Endothelial cell of umbilical vein (primary cell): Measurements from ENCODE around the gene OSER1. TPM values are rescaled to one million over a fixed set of nuclear protein-coding genes. Genes with fewer than 3 reads are reported as not detected.

Experiments
- BruUV-seq: library from RNA; stranded (reverse); fragments of 400-500 nt; replicated peaks from 2 replicates; lab custom pipeline; 2021; lab: Mats Ljungman, UMichigan
- CTCF ChIA-PET: fragments of 300-600, 350-600 bp; sonication (Branson Sonifier 250); formaldehyde crosslinking; loops from one replicate; lab custom pipeline; 2021; ENCODE audit warnings: antibody characterized with exemption, inconsistent platforms; lab: Charles Lee
- POLR2A ChIA-PET: fragments of 300-600, 350-600 bp; sonication (Branson Sonifier 250); formaldehyde crosslinking; loops from one replicate; lab custom pipeline; 2021; ENCODE audit warnings: antibody characterized with exemption, inconsistent platforms; lab: Charles Lee
- DNase-seq: peaks from one replicate; pipeline ENCODE4 v3.0.0-alpha.2; 2011; ENCODE audit warnings: low read depth, low spot score
- FAIRE-seq: peaks from 2 replicates; lab custom pipeline; 2011; peaks lifted over from hg19 to GRCh38; lab: Jason Lieb, UNC
- H2AFZ ChIP-seq: 2 replicates; pipeline ENCODE4 v1.6.0; 2012; ENCODE audit warnings: low read depth, low read length, control low read depth, inconsistent platforms
- H3K27ac ChIP-seq: 2 replicates; pipeline ENCODE4 v1.5.1; 2011; ENCODE audit warnings: low read depth, mild to moderate bottlenecking, control low read depth, low read length, moderate library complexity; ENCODE audit not compliant: insufficient read depth
- H3K27me3 ChIP-seq, 2 experiments: 2 replicates each; pipeline versions ENCODE4 v1.6.0 to v1.6.1; 2011; ENCODE audit warnings: low read length in 2 of 2, mixed read lengths in 1 of 2; ENCODE audit not compliant: control insufficient read depth in 2 of 2, insufficient read depth in 2 of 2
- H3K36me3 ChIP-seq, 2 experiments: 2 replicates in 1 of 2; 3 replicates in 1 of 2; pipeline ENCODE4 v1.5.1; 2011; ENCODE audit warnings: low read length in 2 of 2, mild to moderate bottlenecking in 1 of 2, moderate library complexity in 1 of 2; ENCODE audit not compliant: control insufficient read depth in 2 of 2, insufficient read depth in 2 of 2; ENCODE audit errors: extremely low read depth in 1 of 2
- H3K4me1 ChIP-seq: 3 replicates; pipeline ENCODE4 v1.5.1; 2011; ENCODE audit warnings: mild to moderate bottlenecking, low read length; ENCODE audit not compliant: control insufficient read depth, insufficient read depth; ENCODE audit errors: extremely low read depth
- H3K4me2 ChIP-seq: 2 replicates; pipeline ENCODE4 v1.6.1; 2011; ENCODE audit warnings: low read length, control low read depth, mixed read lengths; ENCODE audit not compliant: insufficient read depth
- H3K4me3 ChIP-seq, 3 experiments: fragments of 200-600 bp in 1 of 3; sonication (generic), shearing (Covaris generic) in 1 of 3; replicated peaks in 1 of 3; 2 replicates each; pipeline ENCODE4 v1.5.1; 2011 to 2016; ENCODE audit warnings: control low read depth in 3 of 3, low read length in 3 of 3, mild to moderate bottlenecking in 2 of 3, inconsistent platforms in 1 of 3, low read depth in 1 of 3, moderate library complexity in 1 of 3; ENCODE audit not compliant: insufficient read depth in 1 of 3
- H3K79me2 ChIP-seq: 2 replicates; pipeline ENCODE4 v1.6.0; 2012; ENCODE audit warnings: low read length, inconsistent platforms; ENCODE audit not compliant: control insufficient read depth, insufficient read depth
- H3K9ac ChIP-seq: replicated peaks from 2 replicates; pipeline ENCODE3; 2011; ENCODE audit warnings: low read length, control low read depth; ENCODE audit not compliant: insufficient read depth; ENCODE audit errors: extremely low read depth
- H3K9me1 ChIP-seq: replicated peaks from 3 replicates; pipeline ENCODE4 v1.6.0; 2011; ENCODE audit warnings: mild to moderate bottlenecking, low read length; ENCODE audit not compliant: control insufficient read depth, insufficient read depth; ENCODE audit errors: extremely low read depth
- H3K9me3 ChIP-seq: replicated peaks from 2 replicates; pipeline ENCODE4 v1.5.1; 2012; ENCODE audit warnings: low read length, inconsistent platforms; ENCODE audit not compliant: control insufficient read depth, insufficient read depth
- H4K20me1 ChIP-seq: replicated peaks from 2 replicates; pipeline ENCODE3; 2011; ENCODE audit warnings: mild to moderate bottlenecking, low read length; ENCODE audit not compliant: control insufficient read depth, insufficient read depth; ENCODE audit errors: extremely low read depth
- CTCF ChIP-seq, 2 donors: IDR thresholded peaks; 1 replicate in 1 of 2; 2 replicates in 1 of 2; pipeline ENCODE4 v1.5.1; 2011; ENCODE audit warnings: low read length in 2 of 2, mild to moderate bottlenecking in 2 of 2, moderate library complexity in 2 of 2, control low read depth in 1 of 2, inconsistent platforms in 1 of 2, low read depth in 1 of 2; ENCODE audit not compliant: insufficient read depth in 1 of 2; ENCODE audit errors: extremely low read depth in 1 of 2
- EZH2 ChIP-seq: IDR thresholded peaks from 2 replicates; pipeline ENCODE4 v1.6.1; 2012; ENCODE audit warnings: borderline replicate concordance, low read depth, mild to moderate bottlenecking, moderate library complexity, low read length, inconsistent platforms; ENCODE audit not compliant: severe bottlenecking
- FOS ChIP-seq: IDR thresholded peaks from 2 replicates; pipeline ENCODE4 v1.6.1; 2011; ENCODE audit warnings: mild to moderate bottlenecking, low read length, moderate library complexity, borderline replicate concordance; ENCODE audit not compliant: insufficient read depth
- GATA2 ChIP-seq: IDR thresholded peaks from 2 replicates; pipeline ENCODE4 v1.7.0; 2011; ENCODE audit warnings: low read depth, mild to moderate bottlenecking, moderate library complexity, mixed read lengths, low read length; ENCODE audit not compliant: insufficient read length, insufficient read depth
- JUN ChIP-seq: IDR thresholded peaks from 2 replicates; pipeline ENCODE4 v1.6.1; 2011; ENCODE audit warnings: borderline replicate concordance, low read depth; ENCODE audit not compliant: insufficient read length, insufficient read depth
- MAX ChIP-seq: IDR thresholded peaks from 2 replicates; pipeline ENCODE4 v1.6.1; 2011; ENCODE audit not compliant: insufficient read depth, insufficient read length
- MYC ChIP-seq: IDR thresholded peaks from one replicate; pipeline ENCODE4 v1.6.1; 2011; ENCODE audit warnings: mild to moderate bottlenecking, low read depth, low read length
- POLR2A ChIP-seq: IDR thresholded peaks from 2 replicates; pipeline ENCODE4 v1.6.1; 2012; ENCODE audit warnings: low read depth, mild to moderate bottlenecking, control low read depth, low read length
- POLR2AphosphoS5 ChIP-seq: IDR thresholded peaks from 2 replicates; pipeline ENCODE4 v1.6.1; 2012; ENCODE audit warnings: low read depth, mild to moderate bottlenecking, control low read depth, low read length, moderate library complexity; ENCODE audit not compliant: insufficient read depth
- dilution Hi-C: fragments of 300-500 bp; cut with MboI; formaldehyde crosslinking; loops from one replicate; pipeline ENCODE4 v1.15.0; 2019; ENCODE audit warnings: low sequenced_read_pairs; ENCODE audit not compliant: extremely low pct_ligation_motif_present
- intact Hi-C: fragments of 100-400 bp; cut with micrococcal nuclease; formaldehyde crosslinking; loops from one replicate; pipeline ENCODE4 v1.10.0; 2022
- polyA plus RNA-seq, 4 experiments: library from polyadenylated mRNA; depleted of rRNA in 3 of 4; stranded (reverse) in 3 of 4; unstranded in 1 of 4; fragments of >200 nt; gene quantifications; 2 replicates each; pipeline versions ENCODE4 v1.2.1 to v1.2.3, GENCODE V29; 2011 to 2012; ENCODE audit warnings: missing spikeins in 1 of 4
- total RNA-seq: library from RNA; stranded (reverse); gene quantifications from 2 replicates; pipeline ENCODE4 v1.2.3, GENCODE V29; 2021

Gene OSER1
- total and polyA plus RNA-seq, 2 donors (not counting 3 experiments of a cell fraction or from before 2014, with no cell fraction given) = 30.8 to 36.0 TPM

- ChIA-PET CTCF (interaction anchor here (9.7 kb wide), 1 partner anchor 100 kb away, joined by 199 read pairs; the partner anchor contains the start of gene FITM2), POLR2A (no interaction called here)
- H3K27ac ChIP-seq = peak overlapping the region; percentile 83
- no peaks in the 10 kb centered on the region for H3K27me3 ChIP-seq
- peak overlapping the region; percentile 82 for H3K4me2 ChIP-seq
- peak overlapping the region; percentile 61 to 81 (median 79) for H3K4me3 ChIP-seq
- H3K36me3 ChIP-seq = peaks cover under 1% of the 10 kb centered on the region in 2 experiments
- H4K20me1 ChIP-seq = peaks cover 4% of the 10 kb centered on the region
- dilution Hi-C loops (no loop called here), intact Hi-C loops (loop anchor here (2.0 to 10.0 kb wide), 3 partner anchors 257 to 481 kb away; partner anchors contain the start of gene SERINC3)
- peaks cover 37% of the 10 kb centered on the region for H3K79me2 ChIP-seq
- H3K9me1 ChIP-seq = no peaks in the 10 kb centered on the region
- DNase-seq (no peak), FAIRE-seq (no peak)
- peak overlapping the region; percentile 80 for H2AFZ ChIP-seq
- peak overlapping the region; percentile 90 for H3K9ac ChIP-seq
- BruUV-seq = TSS peak; percentile 88
- peaks cover 27% of the 10 kb centered on the region for H3K4me1 ChIP-seq
- no peaks in the 10 kb centered on the region for H3K9me3 ChIP-seq
- TF ChIP-seq POLR2AphosphoS5 (no peak), FOS (no peak), MYC (no peak), GATA2 (no peak), MAX (no peak), JUN (no peak), CTCF (IDR thresholded peaks at IDR 0.05; ENCODE audit: extremely low read depth in 1 of 2, insufficient read depth in 1 of 2, low read depth in 1 of 2, low read length in 2 of 2) (no peak), EZH2 (no peak), POLR2A (no peak)
These were observed 837 bp upstream of the OSER1 start for GRCh38 chr20:44211177-44212039.
